Activated T-cell treated with anti-CD3 and anti-CD28 coated beads, Interleukin-2, amount 50 U/mL, for 4 hours (primary cell): Measurements from ENCODE around the gene ZNF723. TPM values are rescaled to one million over a fixed set of nuclear protein-coding genes. Genes with fewer than 3 reads are reported as not detected.
"Not testable (repeated sequence)": the region's sequence is repeated elsewhere in the genome, so short reads cannot be mapped to it uniquely, and the experiment has no call there.

Experiments used
- ATAC-seq, 2 donors: fragments of 200-7000 bp; cut with Tn5 transposase; one replicate each; pipeline ENCODE4 v1.10.0; 2021
- DNase-seq: peaks from one replicate; pipeline ENCODE4 v3.0.0-alpha.2; 2020
- H3K27me3 Mint-ChIP-seq: one replicate; pipeline ENCODE4 v1.8.0; 2021; ENCODE audit warnings: low read depth, mixed read lengths
- H3K36me3 Mint-ChIP-seq: one replicate; pipeline ENCODE4 v1.8.0; 2022; ENCODE audit warnings: mixed read lengths; ENCODE audit not compliant: insufficient read depth
- H3K4me1 Mint-ChIP-seq: one replicate; pipeline ENCODE4 v1.8.0; 2021; ENCODE audit warnings: low read depth, mixed read lengths
- H3K4me3 Mint-ChIP-seq: one replicate; pipeline ENCODE4 v1.8.0; 2021; ENCODE audit warnings: mild to moderate bottlenecking, moderate library complexity, mixed read lengths
- H3K9me3 Mint-ChIP-seq: one replicate; pipeline ENCODE4 v1.8.0; 2021; ENCODE audit warnings: mixed read lengths
- total RNA-seq, 3 donors: library from RNA; stranded (reverse); gene quantifications; one replicate each; pipeline ENCODE4 v1.2.1, GENCODE V29; 2021

The ZNF723 gene
- not detected for total RNA-seq

GRCh38 chr19:22832031-22832762 lies at the start of gene ZNF723:
ZNF723 (plus strand) TSS chr19:22832291; CDS start chr19:22832380, 89 bp downstream.
- H3K27me3 Mint-ChIP-seq = no peaks in the 10 kb centered on the region
- DNase-seq (no peak), ATAC-seq (no peak)
- no peaks in the 10 kb centered on the region for H3K4me1 Mint-ChIP-seq
- H3K36me3 Mint-ChIP-seq = no peaks in the 10 kb centered on the region
- peaks cover 16% of the 10 kb centered on the region for H3K9me3 Mint-ChIP-seq
- H3K4me3 Mint-ChIP-seq = no peak within 1 kb of the TSS

- Mint-ChIP-seq H3K4me1 (no peaks in the 10 kb centered on the region), H3K9me3 (peaks cover 17% of the 10 kb centered on the region), H3K27me3 (peaks cover 8% of the 10 kb centered on the region), H3K4me3 (no peak within 1 kb of the TSS), H3K36me3 (no peaks in the 10 kb centered on the region)
- ATAC-seq = no peak
- no peak for DNase-seq
Observed at GRCh38 chr19:22783651-22784410, 48.3 kb upstream of the ZNF723 start, which contains the start of gene ZNF99. ZNF99 (minus strand) TSS chr19:22784151; CDS start chr19:22784016, 135 bp downstream.

- H3K9me3 Mint-ChIP-seq = peaks cover 29% of the 10 kb centered on the region
- not testable (repeated sequence) for H3K4me3 Mint-ChIP-seq, ATAC-seq, DNase-seq, H3K27me3 Mint-ChIP-seq, H3K4me1 Mint-ChIP-seq, H3K36me3 Mint-ChIP-seq
Observed at GRCh38 chr19:22792863-22793262, 39.2 kb upstream of the ZNF723 start.

- Mint-ChIP-seq H3K9me3 (peaks cover 41% of the 10 kb centered on the region), H3K36me3 (no peaks in the 10 kb centered on the region), H3K4me1 (no peaks in the 10 kb centered on the region), H3K27me3 (no peaks in the 10 kb centered on the region), H3K4me3 (no peak overlapping the region)
- ATAC-seq = no peak
- DNase-seq = no peak
Observed at GRCh38 chr19:22797040-22797439, 35.1 kb upstream of the ZNF723 start.

- Mint-ChIP-seq H3K9me3 (peaks cover 19% of the 10 kb centered on the region), H3K36me3 (no peaks in the 10 kb centered on the region), H3K27me3 (peaks cover 2% of the 10 kb centered on the region), H3K4me1 (no peaks in the 10 kb centered on the region), H3K4me3 (no peak overlapping the region)
- DNase-seq (no peak), ATAC-seq (no peak)
Observed at GRCh38 chr19:22806418-22806817, 25.7 kb upstream of the ZNF723 start.

GRCh38 chr19:22807061-22807835 lies 24.8 kb upstream of the ZNF723 start:
- Mint-ChIP-seq H3K4me1 (no peaks in the 10 kb centered on the region), H3K27me3 (peaks cover 2% of the 10 kb centered on the region), H3K36me3 (no peaks in the 10 kb centered on the region), H3K4me3 (no peak overlapping the region), H3K9me3 (peaks cover 21% of the 10 kb centered on the region)
- DNase-seq = no peak
- ATAC-seq = no peak

- Mint-ChIP-seq H3K27me3 (no peaks in the 10 kb centered on the region), H3K4me3 (no peak overlapping the region), H3K36me3 (no peaks in the 10 kb centered on the region), H3K9me3 (peaks cover 24% of the 10 kb centered on the region), H3K4me1 (no peaks in the 10 kb centered on the region)
- ATAC-seq (no peak), DNase-seq (no peak)
Observed at GRCh38 chr19:22814124-22814523, 18.0 kb upstream of the ZNF723 start.

GRCh38 chr19:22831211-22831610 lies 880 bp upstream of the ZNF723 start:
- Mint-ChIP-seq H3K27me3 (no peaks in the 10 kb centered on the region), H3K9me3 (peaks cover 15% of the 10 kb centered on the region), H3K4me1 (no peaks in the 10 kb centered on the region), H3K36me3 (no peaks in the 10 kb centered on the region), H3K4me3 (no peak overlapping the region)
- DNase-seq = no peak
- no peak for ATAC-seq

- H3K4me3 Mint-ChIP-seq, ATAC-seq, H3K4me1 Mint-ChIP-seq, H3K36me3 Mint-ChIP-seq, H3K27me3 Mint-ChIP-seq, DNase-seq: not testable (repeated sequence)
- peaks cover 38% of the 10 kb centered on the region for H3K9me3 Mint-ChIP-seq
Observed at GRCh38 chr19:22857713-22858320, 25.7 kb downstream of the ZNF723 start.

- DNase-seq = no peak
- H3K4me1 Mint-ChIP-seq = no peaks in the 10 kb centered on the region
- no peaks in the 10 kb centered on the region for H3K36me3 Mint-ChIP-seq
- H3K9me3 Mint-ChIP-seq = peaks cover 29% of the 10 kb centered on the region
- no peak for ATAC-seq
- no peaks in the 10 kb centered on the region for H3K27me3 Mint-ChIP-seq
- no peak overlapping the region for H3K4me3 Mint-ChIP-seq
Observed at GRCh38 chr19:22882797-22883196, 50.7 kb downstream of the ZNF723 start.

GRCh38 chr19:22893855-22894270 lies 61.8 kb downstream of the ZNF723 start:
- ATAC-seq (no peak), DNase-seq (no peak)

GRCh38 chr19:22901431-22902130 lies 69.5 kb downstream of the ZNF723 start:
- Mint-ChIP-seq H3K27me3 (no peaks in the 10 kb centered on the region), H3K9me3 (peaks cover 18% of the 10 kb centered on the region), H3K36me3 (peaks cover 3% of the 10 kb centered on the region), H3K4me3 (no peak overlapping the region), H3K4me1 (no peaks in the 10 kb centered on the region)
- ATAC-seq = no peak
- DNase-seq = no peak

More at GRCh38 chr19:22893855-22894270, 61.8 kb downstream of the ZNF723 start:
- no peak overlapping the region for H3K4me3 Mint-ChIP-seq
- no peaks in the 10 kb centered on the region for H3K4me1 Mint-ChIP-seq
- H3K27me3 Mint-ChIP-seq = no peaks in the 10 kb centered on the region
- no peaks in the 10 kb centered on the region for H3K36me3 Mint-ChIP-seq
- H3K9me3 Mint-ChIP-seq = peaks cover 24% of the 10 kb centered on the region
